ENCODE results near the gene VSIG8.

Gene VSIG8

GRCh38 chr1:159828176-159828575 is 34.3 kb downstream of the VSIG8 start:
- no peak for DNase-seq

GRCh38 chr1:159827549-159827948 is 34.9 kb downstream of the VSIG8 start:
- DNase-seq: no peak

GRCh38 chr1:159827102-159827490 is 35.4 kb downstream of the VSIG8 start:
- no peak for DNase-seq

- no peak for DNase-seq
These were observed 35.9 kb downstream of the VSIG8 start, which contains the start of gene SLAMF8 for GRCh38 chr1:159826441-159827101. Gene SLAMF8 (plus strand): TSS chr1:159826873. CDS start chr1:159826899, 26 bp downstream.

GRCh38 chr1:159825564-159825963 is 36.9 kb downstream of the VSIG8 start:
- DNase-seq: no peak

- no peak for DNase-seq
These were observed 39.1 kb downstream of the VSIG8 start for GRCh38 chr1:159823406-159823805.

GRCh38 chr1:159821171-159821867 is 41.1 kb downstream of the VSIG8 start:
- DNase-seq: no peak

GRCh38 chr1:159817276-159818041 is 45.0 kb downstream of the VSIG8 start:
- no peak for DNase-seq

- no peak for DNase-seq
These were observed 46.5 kb downstream of the VSIG8 start for GRCh38 chr1:159815926-159816325.

GRCh38 chr1:159804924-159805323 is 57.5 kb downstream of the VSIG8 start:
- DNase-seq: no peak

Data from left hindlimb (tissue), 1 donor.